ENCODE measurements around the gene NDUFB7.
"Not testable (repeated sequence)": the region's sequence is repeated elsewhere in the genome, so short reads cannot be mapped to it uniquely, and the experiment has no call there.

NDUFB7 gene

DNA sequence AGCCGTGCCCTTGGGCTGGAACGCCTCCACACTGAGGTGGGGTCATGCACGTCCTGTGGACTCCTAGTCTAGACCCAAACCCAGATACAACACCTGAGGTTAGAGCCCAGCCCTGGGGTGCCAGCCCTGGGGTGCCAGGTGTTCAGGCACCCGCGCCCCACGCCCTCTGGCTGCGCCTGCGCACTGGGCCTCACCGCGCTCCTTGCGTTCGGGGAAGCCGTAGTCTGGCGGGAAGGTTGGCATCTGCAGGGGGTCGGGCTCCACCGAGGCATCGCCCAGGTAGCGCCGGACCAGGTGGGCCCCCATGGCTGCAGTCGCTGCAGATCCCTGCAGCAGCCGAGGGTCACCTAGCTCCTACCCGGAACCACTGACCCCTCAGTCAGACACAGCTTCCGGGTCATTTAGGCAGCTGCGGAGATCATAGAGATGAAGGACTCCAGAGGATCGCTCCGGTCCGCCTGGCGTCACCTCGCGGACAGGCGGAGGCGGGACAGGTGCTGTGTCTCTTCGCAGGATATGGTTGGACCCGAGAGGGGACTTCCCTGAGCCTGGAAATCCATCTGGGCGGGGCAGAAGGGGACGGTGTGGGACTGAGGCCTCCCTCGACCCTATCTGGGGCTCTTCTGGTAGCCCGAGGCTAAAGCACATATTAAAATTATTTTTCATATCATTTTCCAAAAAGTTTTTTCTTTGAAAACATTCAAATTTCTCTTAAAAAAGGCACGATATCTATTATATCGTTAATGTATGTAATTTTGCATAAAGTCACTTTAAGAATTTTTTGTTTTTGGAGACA, at the start of gene NDUFB7:
Gene NDUFB7 (minus strand): TSS at position 372 of the 796 bp plus-strand sequence. CDS start 66 bp downstream, at position 306.
- DNase-seq = peak; percentile 90 to 95

DNA sequence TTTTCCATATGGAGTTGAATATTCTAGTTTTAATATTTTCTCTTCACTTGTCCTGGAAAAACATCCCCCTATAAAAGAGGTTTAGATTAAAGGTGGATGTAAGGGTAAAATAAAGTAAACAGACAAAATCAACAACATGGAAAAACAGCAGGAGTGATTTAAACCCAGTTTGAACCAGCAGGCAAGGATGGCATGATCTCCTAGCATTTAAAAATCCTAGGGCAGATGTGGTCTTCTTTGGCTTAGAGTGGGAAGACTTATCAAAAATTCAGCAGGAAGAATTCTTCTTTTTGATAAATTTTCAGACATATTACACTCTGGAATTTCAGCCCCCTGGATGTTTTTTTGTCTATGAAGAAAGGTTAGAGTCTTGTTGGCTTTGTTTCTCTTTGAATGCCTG, 47.5 kb upstream of the NDUFB7 start:
- DNase-seq = no peak

DNA sequence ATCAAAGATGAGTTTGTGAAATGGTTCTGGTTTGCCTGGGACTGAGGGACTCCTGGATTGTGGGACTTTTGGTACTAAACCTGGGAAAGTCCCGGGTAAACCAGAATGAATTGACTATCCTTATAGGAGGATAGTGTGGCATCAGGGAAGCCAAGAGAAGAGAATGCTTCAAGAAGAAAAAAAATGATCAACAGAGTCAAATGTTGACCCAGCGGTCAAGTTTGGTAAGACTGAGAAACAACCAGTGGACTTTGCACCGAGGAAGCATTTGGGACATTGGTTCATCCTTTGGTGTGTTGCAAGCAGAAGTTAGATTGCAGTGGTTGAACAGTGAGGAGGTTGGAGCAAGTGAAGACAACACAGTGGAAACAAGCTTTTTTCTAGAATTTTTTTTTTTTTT, 44.5 kb upstream of the NDUFB7 start:
- DNase-seq = no peak

DNA sequence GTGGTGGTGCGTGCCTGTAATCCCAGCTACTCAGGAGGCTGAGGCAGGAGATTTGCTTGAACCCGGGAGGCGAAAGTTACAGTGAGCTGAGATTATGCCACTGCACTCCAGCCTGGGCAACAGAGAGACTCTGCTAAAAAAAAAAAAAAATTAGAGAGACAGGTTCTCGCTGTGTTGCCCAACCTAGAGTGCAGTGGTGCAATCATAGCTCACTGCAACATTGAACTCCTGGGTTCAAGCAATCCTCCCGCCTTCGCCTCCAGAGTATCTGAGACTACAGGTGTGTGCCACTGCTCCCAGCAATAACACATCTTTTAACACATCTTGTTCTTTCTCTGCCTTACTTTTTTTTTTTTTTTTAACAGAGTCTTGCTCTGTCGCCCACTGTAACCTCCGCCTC, 43.8 kb upstream of the NDUFB7 start:
- DNase-seq = no peak

DNA sequence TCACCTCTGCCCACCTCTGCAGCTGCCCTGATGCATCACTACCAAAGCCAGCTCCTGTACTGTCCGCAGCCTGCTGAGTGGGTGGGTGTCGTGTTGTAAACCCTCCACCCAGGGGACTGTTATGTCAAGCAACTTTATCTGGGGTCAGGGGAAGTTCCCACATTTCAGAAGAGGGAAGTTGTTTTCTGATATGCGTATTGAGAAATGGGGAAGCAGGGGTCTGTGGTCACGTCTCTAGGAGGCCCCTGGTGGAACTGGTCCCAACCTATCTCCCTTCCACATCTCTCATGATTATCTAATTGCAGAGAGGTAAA, 42.2 kb upstream of the NDUFB7 start:
- DNase-seq = no peak

DNA sequence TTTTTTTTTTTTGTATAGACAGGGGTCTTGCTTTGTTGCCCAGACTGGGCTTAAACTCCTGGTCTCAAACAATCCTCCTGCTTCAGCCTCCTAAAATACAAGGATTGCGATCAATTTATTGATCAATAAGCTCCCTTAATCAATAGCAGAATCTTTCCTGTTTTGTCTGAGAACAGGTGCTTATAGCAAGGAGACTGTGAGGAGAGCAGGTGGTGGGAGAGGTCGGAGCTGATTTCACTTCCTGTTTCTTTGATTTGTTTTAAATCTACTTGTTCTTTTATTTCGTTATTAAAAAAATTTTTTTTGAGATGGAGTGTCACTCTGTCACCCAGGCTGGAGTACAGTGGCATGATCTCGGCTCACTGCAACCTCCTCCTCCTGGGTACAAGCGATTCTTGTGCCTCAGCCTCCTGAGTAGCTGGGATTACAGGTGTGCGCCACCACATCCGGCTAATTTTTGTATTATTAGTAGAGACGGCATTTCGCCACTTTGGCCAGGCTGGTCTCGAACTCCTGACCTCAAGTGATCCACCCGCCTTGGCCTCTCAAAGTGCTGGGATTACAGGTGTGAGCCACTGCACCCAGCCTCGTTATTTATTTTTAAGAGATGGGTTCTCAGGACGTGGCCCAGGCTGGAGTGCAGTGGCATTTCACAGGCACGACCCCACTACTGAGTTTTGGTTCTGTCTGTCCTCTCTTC, 41.7 kb upstream of the NDUFB7 start:
- not testable (repeated sequence) for DNase-seq

DNA sequence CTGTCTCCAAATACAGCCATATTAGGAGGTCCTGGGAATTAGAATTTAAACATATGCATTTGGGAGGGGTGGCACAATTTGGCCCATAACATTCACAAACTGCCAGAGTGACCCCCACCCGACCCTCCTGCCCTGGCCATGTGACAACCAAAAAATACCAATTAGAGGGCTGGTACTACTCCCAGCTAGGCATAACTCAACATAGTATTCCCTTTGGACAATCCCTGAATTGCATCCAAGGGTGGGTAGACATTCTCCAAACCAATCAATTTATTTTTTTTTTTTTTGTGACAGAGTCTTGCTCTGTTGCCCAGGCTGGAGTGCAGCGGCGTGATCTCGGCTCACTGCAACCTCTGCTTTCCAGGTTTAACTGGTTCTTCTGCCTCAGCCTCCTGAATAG, 40.8 kb upstream of the NDUFB7 start:
- no peak for DNase-seq

DNA sequence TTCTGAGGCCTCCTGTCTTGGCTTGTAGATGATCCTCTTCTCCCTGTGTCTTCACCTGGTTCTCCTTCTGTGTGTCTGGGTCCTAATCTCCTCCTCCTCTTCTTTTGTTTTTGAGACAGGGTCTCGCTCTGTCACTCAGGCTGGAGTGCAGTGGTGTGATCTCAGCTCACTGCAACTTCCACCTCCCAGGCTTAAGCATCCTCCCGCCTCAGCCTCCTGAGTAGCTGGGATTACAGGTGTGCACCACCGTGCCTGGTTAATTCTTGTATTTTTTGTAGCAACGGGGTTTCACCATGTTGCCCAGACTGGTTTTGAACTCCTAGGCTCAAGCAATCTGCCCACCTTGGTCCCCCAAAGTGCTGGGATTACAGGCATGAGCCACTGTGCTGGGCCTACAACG, 40.4 kb upstream of the NDUFB7 start:
- DNase-seq = not testable (repeated sequence)

DNA sequence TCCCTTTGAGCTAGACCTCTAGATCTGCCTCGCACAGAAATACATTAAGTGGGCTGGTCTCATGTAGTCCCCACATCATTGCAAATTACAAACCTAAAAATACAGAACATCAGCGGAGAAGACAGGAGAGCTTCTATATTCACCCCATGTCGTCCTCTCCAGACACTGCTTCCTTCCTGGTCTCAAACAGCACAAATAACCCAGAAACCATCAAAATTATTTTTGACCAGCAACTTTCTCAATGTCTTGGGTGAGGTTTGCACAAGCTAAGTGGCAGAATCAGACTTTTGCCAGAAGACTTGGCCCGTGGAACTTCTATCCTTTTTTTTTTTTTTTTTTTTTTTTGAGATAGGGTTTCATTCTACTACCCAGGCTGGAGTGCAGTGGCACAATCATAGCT, 39.2 kb upstream of the NDUFB7 start:
- DNase-seq = no peak

DNA sequence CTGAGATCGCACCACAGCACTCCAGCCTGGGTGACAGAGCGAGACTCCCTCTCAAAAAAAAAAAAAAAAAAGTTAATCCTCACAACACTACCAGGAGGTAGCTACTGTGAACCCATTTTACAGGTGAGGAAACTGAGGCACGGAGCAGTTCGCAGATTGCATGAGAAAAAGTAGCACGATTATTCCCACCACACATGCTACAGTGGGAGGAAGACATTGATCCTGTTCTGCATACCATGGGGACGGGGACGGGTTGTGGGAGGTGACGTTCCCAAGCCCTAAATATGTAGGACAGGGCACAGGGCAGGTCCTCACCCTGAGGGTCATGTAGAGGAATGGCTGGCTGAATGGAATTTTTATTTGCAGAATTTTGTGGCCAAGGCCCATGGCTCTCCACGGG, 34.8 kb upstream of the NDUFB7 start:
- DNase-seq = no peak

DNA sequence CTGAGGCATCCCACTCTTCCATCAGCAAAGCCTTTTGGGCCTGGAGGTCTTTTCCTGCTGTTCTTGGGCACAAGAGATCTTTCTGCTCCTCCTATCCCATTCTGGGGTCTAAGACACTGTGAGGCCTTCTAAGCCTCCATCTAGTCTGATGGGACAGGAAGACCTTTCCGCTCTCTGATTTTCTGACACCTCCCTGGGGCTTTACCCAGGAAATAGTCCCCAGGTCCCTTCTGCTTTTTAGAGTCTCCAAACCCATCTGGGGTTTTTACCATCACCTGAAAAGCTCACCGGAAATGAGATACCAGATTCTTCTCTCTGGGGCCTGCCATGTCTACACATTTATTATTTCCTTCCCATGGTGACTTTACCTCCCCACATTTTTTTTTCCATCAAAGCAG, 32.1 kb upstream of the NDUFB7 start:
- no peak for DNase-seq

DNA sequence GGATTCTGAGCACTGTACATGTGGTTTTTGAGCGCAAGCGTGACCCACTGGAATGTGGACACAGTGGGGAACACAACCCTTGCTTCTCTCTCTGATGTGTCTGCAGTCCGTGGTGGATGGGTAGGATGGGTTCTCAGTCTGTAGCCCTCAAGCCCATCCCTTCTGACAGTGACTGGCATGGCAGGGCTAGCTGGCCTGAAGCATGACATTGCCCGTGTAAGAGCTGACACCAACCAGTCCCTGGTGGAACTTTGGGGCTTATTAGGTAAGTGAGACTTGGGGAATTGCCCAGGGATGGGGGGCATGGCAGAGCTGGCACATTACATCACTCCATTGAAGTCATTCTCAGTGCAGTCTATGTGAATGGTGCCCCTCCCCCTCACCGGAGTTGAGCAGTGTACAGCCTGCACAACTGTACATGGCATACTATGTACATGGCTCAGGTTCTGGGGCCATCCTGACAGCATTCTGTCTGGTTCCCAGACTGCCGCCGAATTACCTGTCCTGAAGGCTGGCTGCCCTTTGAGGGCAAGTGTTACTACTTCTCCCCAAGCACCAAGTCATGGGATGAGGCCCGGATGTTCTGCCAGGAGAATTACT, 27.8 kb upstream of the NDUFB7 start:
- no peak for DNase-seq

DNA sequence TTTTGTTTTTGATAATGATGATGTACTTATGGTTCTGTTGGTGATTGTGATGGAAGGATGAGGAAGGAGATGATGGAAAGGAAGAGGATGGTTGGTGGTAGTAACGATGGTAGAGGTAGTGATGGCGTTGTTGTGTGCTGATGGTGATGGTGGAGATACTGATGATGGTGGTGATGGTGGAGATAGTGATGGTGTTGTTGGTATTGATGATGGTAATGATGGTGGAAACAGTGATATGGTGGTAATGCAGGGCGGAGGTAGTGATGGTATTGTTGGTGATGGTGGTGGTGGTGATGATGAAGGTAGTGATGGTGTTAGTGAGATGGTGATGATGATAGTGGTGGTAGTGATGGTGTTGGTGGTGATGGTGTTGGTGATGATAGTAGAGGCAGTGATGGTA, 23.7 kb upstream of the NDUFB7 start:
- no peak for DNase-seq

DNA sequence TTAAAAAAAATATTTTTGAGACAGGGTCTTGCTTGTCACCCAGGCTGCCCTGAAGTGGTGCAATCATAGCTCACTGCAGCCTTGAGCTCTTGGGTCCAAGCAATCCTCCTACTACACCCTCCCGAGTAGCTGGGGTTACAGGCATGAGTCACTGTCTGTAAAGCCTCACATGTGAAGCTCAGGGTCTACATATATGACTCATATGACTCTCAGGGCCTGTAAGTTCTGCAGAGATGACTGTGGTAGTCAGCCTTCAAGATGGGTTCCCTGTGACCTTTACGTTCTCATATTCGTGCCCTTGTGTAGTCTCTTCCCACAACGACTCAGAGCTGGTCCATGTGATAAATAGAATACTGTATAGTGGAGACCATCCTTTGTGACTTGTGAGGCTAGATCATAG, 17.6 kb upstream of the NDUFB7 start:
- DNase-seq = not testable (repeated sequence)

DNA sequence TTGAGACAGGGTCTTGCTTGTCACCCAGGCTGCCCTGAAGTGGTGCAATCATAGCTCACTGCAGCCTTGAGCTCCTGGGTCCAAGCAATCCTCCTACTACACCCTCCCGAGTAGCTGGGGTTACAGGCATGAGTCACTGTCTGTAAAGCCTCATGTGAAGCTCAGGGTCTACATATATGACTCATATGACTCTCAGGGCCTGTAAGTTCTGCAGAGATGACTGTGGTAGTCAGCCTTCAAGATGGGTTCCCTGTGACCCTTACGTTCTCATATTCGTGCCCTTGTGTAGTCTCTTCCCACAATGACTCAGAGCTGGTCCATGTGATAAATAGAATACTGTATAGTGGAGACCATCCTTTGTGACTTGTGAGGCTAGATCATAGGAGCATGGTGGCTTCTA, 13.3 kb upstream of the NDUFB7 start:
- DNase-seq = not testable (repeated sequence)

DNA sequence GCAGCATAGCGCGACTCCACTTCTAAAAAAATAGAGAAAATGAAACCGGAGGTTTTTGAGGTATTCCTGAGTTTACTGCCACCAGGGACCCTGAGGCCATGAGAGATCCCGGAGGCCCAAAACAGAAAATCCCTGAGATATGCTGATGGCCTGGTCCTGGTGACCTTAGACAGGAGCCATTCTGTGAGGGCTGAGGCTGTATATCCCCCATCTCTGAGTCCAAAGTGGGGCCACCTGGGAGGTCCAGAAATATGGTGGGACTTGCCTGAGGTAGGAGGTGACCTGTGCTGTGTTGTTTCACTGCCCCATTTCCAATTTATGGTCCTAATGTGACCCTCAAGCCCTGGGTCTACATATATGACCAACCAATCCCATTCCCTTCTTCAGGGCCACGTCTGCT, 12.5 kb upstream of the NDUFB7 start:
- DNase-seq = not testable (repeated sequence)

DNA sequence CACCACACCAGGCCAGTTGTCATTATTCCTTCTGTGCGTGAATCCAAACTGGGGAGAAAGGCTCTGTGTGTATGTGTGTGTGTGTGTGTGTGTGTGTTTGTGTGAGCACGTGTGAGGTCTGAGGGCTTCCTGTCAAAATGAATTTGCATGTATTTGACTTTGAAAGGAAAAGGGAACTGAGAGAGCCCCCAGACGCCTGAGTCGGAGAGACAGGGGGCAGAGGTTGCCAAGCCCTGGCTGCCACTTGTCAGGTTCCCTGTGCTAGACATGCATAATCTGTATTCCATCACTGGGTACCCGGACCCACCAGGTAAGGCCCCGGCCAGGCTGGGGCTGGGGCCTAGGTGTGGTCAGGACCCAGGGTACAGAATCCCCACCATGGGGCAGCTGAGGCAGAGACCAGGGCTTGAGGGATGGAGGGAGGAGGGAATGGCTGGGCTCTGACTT, 11.1 kb upstream of the NDUFB7 start, which contains the start of gene CLEC17A:
Gene CLEC17A (plus strand): TSS at position 191 of the 447 bp plus-strand sequence. CDS start 77 bp downstream, at position 268.
- no peak for DNase-seq

DNA sequence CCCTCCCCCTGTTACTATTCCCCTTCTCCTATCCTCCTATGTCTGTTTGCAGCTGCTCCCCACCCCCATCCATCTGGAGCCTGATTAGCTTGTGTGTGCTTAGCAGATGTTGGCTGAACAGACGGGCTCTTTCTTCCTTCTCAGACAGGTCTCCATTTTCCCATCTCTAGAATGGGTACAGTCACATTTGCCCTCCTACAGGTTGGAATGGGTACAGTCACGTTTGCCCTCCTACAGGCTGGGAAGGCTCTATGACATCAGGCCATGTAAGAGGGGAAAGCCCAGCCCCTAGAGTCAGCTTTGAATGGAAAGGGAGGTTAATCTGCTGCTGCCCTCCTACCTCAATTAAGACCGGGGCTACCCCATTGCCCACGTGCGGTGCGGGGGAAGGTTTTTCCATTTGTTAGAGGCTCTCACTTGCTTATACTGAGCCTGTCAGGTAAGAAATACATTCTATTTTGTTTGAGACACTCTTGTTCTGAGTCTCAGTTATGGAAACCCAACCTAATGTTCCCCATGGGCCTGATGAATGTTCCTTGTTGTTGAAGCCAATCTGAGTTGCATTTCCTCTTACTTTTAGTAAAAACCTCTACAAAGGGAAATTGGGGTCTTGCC, 8.9 kb upstream of the NDUFB7 start:
- no peak for DNase-seq

DNA sequence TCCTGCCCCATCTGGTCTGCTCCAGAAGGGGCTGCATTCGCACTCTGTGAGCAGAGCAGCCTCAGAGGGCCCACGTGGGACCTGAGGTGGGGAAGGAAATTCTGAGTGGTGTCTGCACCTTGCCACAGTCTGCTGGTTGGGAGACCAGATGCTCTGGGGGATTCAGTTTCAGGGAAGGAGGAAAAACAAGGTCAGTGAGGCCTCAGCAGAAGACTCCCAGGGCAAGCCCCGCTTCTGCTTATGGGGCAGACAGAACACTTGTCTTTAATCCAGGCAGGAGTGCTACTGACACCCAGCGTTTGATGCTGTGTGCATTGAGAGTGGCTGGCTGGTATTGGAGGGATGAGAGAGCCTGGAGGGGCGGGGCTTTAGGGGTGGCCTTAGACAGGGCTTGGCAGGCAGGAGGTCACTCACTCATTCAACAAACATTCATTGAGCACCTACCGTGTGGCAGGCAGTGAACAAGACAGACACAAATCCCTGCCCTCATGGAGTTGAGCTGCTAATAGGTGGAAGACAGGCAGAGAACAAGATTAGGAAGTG, 6.1 kb upstream of the NDUFB7 start:
- DNase-seq = no peak

DNA sequence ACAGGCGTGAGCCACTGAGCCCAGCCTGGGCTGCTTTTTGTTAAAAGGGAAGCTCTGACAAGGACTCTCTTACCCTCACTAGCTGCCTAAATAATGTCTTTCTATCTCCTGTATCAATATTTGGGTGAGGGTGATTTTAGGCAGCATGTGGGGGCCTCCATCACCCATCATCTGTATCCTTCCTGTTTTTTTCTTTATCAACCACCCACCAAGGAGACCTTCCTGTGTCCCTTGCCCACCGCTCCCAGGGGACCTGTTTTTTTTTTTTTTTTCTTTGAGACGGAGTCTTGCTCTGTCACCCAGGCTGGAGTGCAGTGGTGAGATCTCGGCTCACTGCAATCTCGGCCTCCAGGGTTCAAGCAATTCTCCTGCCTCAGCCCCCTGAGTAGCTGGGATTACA, 5.4 kb upstream of the NDUFB7 start:
- DNase-seq = no peak

DNA sequence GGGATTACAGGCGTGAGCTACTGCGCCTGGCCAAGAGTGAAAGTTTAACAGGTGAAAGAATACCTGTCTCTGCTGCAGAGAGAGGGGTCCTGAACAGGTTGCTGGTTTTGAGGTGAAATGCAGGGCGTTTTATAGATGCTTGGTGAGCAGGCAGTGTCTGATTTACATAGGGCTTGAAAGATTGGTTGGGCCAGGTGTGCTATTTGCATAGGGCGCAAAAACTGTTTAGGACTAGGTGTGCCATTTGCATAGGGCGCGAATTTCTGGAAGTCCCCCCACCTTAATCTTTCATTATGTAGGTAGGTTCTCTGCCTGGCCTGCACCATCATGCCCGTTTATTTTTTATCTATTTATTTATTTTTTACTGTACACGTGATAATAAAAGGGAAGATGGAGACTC, 4.5 kb upstream of the NDUFB7 start:
- DNase-seq = no peak

DNA sequence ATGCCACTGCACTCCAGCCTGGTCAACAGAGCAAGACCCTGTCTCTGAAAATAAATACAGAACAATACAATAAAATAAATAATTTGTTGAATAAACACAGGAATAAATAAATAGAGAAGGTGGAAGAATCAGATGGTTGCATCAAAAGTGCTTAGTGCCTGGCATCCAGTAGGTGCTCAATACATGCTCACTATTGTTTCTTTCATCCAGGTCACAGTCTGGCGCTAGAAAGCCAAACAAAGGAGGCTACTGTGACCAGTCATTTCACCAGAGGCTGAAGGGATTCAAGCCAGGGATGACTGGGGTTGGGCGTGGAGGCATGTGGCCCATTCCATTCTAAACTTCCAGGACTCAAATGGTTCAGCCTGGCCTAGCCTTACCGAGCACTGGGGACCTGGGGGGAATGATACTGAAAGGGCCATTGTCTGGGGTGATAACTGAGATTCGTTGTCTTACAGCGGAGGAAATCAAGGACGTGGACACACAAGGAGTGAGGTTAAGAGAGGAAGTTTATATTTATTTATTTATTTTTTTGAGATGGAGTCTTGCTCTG, 3.6 kb upstream of the NDUFB7 start:
- DNase-seq = no peak

Measured in hippocampal formation (tissue), 2 donors.